ENCODE results near the gene TPST2. TPM values are rescaled to one million over a fixed set of nuclear protein-coding genes. Genes with fewer than 3 reads are reported as not detected.
A peak's percentile ranks its signal among the peaks of the same experiment; 100 is the strongest.

The TPST2 gene
- total and polyA plus RNA-seq, 2 experiments from 2014 or later = 35.1 to 58.3 TPM

- Histone ChIP-seq H3K36me3 (ENCODE audit: low read depth) (no peaks in the 10 kb centered on the region), H4K20me1 (ENCODE audit: insufficient read depth) (no peaks in the 10 kb centered on the region), H3K9me3 (ENCODE audit: low read depth) (no peaks in the 10 kb centered on the region), H3F3A (ENCODE audit: insufficient read depth) (peaks cover 16% of the 10 kb centered on the region), H3K4me3 (peak overlapping the region; percentile 46; the same call in 1 of the 2 replicates), H3K9ac (peak overlapping the region; percentile 68), H3K4me2 (ENCODE audit: unreplicated experiment) (peak overlapping the region; percentile 51), H3K9me2 (ENCODE audit: insufficient read depth) (no peaks in the 10 kb centered on the region), H3K27me3 (replicated peaks; ENCODE audit: insufficient read depth) (no peaks in the 10 kb centered on the region), H3K79me2 (ENCODE audit: insufficient read depth) (peaks cover 57% of the 10 kb centered on the region), H2AFZ (no peak overlapping the region), H3K4me1 (ENCODE audit: insufficient read depth) (peaks cover 40% of the 10 kb centered on the region), H3K27ac (peak overlapping the region; percentile 89)
- 51 to 54% methylated on average over 7 of the region's 7 CpGs for WGBS, 2 experiments (ENCODE audit: low coverage in 1 of 2, low lambda C conversion rate in 2 of 2, missing lambda C conversion rate in 2 of 2)
- in situ Hi-C loops (cut with MboI) = no loop called here
- no peak for TF ChIP-seq EZH2 (IDR thresholded peaks at IDR 0.05; ENCODE audit: insufficient read depth, poor library complexity, severe bottlenecking)
- TF ChIP-seq EZH2phosphoT487 (IDR thresholded peaks at IDR 0.05; ENCODE audit: insufficient read depth, low read depth) = no peak
- DNase-seq = peak; percentile 91
Measured at GRCh38 chr22:26553056-26553752, 36.7 kb downstream of the TPST2 start.

DNA sequence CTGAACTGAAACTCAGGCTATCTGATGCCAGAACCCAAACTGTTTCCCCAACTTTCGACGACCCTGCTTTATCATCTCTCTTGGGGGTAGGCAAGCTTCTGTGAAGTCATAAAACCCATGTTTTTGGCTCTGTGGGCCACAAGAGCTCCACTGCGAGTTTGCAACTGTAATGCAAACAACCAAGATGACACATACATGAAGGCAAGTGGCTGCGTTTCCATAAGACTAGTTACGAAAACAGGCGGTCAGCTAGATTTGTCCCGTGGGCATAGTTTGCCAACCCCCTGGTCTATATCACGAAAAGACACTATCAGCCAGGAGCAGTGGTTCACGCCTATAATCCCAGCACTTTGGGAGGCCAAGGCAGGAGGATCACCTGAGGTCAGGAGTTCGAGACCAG is 37.5 kb downstream of the TPST2 start:
- peak; percentile 12 for DNase-seq
- Histone ChIP-seq H3K9me2 (ENCODE audit: insufficient read depth) (no peaks in the 10 kb centered on the region), H3K9ac (peak overlapping the region; percentile 68), H4K20me1 (ENCODE audit: insufficient read depth) (no peaks in the 10 kb centered on the region), H3K4me2 (ENCODE audit: unreplicated experiment) (no peak overlapping the region), H3K36me3 (ENCODE audit: low read depth) (no peaks in the 10 kb centered on the region), H3K4me3 (no peak overlapping the region), H3F3A (ENCODE audit: insufficient read depth) (peaks cover 16% of the 10 kb centered on the region), H2AFZ (no peak overlapping the region), H3K27ac (peak overlapping the region; percentile 89), H3K9me3 (ENCODE audit: low read depth) (no peaks in the 10 kb centered on the region), H3K27me3 (replicated peaks; ENCODE audit: insufficient read depth) (no peaks in the 10 kb centered on the region), H3K4me1 (ENCODE audit: insufficient read depth) (peaks cover 38% of the 10 kb centered on the region), H3K79me2 (ENCODE audit: insufficient read depth) (peaks cover 55% of the 10 kb centered on the region)
- 83% methylated on average over 10 of the region's 10 CpGs for WGBS, 2 experiments (ENCODE audit: low coverage in 1 of 2, low lambda C conversion rate in 2 of 2, missing lambda C conversion rate in 2 of 2)
- TF ChIP-seq EZH2 (IDR thresholded peaks at IDR 0.05; ENCODE audit: insufficient read depth, poor library complexity, severe bottlenecking) (no peak), EZH2phosphoT487 (IDR thresholded peaks at IDR 0.05; ENCODE audit: insufficient read depth, low read depth) (no peak)
- in situ Hi-C loops (cut with MboI) = no loop called here

DNA sequence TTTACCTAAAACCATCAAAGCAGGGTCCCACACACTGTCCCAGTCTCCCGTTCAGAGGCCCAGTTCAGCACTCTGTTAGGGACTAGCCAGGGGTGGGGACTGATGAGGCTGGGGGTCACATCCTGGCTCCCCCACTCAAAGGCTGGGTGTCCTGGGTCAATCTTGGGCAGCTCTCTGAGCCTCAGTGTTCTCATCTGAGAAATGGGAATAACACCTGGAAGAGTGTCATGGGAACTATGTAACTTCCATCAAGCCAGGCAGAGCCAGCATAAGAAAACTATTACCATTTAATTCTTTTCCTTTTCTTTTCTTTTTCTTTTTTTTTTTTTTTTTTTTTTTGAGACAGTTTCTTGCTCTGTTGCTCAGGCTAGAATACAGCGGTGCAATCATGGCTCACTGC is 38.4 kb downstream of the TPST2 start:
- H3K4me2 ChIP-seq (ENCODE audit: unreplicated experiment) = peak overlapping the region; percentile 31
- in situ Hi-C loops (cut with MboI) = no loop called here
- no peaks in the 10 kb centered on the region for H4K20me1 ChIP-seq (ENCODE audit: insufficient read depth)
- H3K9ac ChIP-seq = peak overlapping the region; percentile 59
- H3K27ac ChIP-seq = peak overlapping the region; percentile 89
- no peaks in the 10 kb centered on the region for H3K9me3 ChIP-seq (ENCODE audit: low read depth)
- 97 to 100% methylated on average over 2 of the region's 2 CpGs for WGBS, 2 experiments (ENCODE audit: low coverage in 1 of 2, low lambda C conversion rate in 2 of 2, missing lambda C conversion rate in 2 of 2)
- H3K4me1 ChIP-seq (ENCODE audit: insufficient read depth) = peaks cover 38% of the 10 kb centered on the region
- H3K4me3 ChIP-seq = no peak overlapping the region
- H3K79me2 ChIP-seq (ENCODE audit: insufficient read depth) = peaks cover 49% of the 10 kb centered on the region
- H3K9me2 ChIP-seq (ENCODE audit: insufficient read depth) = no peaks in the 10 kb centered on the region
- H3F3A ChIP-seq (ENCODE audit: insufficient read depth) = peaks cover 16% of the 10 kb centered on the region
- no peak overlapping the region for H2AFZ ChIP-seq
- H3K36me3 ChIP-seq (ENCODE audit: low read depth) = no peaks in the 10 kb centered on the region
- H3K27me3 ChIP-seq (replicated peaks; ENCODE audit: insufficient read depth) = no peaks in the 10 kb centered on the region
- no peak for DNase-seq
- no peak for TF ChIP-seq EZH2 (IDR thresholded peaks at IDR 0.05; ENCODE audit: insufficient read depth, poor library complexity, severe bottlenecking)
- no peak for TF ChIP-seq EZH2phosphoT487 (IDR thresholded peaks at IDR 0.05; ENCODE audit: insufficient read depth, low read depth)

- H3F3A ChIP-seq (ENCODE audit: insufficient read depth) = peaks cover 16% of the 10 kb centered on the region
- peaks cover 49% of the 10 kb centered on the region for H3K79me2 ChIP-seq (ENCODE audit: insufficient read depth)
- no peaks in the 10 kb centered on the region for H3K36me3 ChIP-seq (ENCODE audit: low read depth)
- H3K27me3 ChIP-seq (replicated peaks; ENCODE audit: insufficient read depth) = no peaks in the 10 kb centered on the region
- H3K9ac ChIP-seq = peak overlapping the region; percentile 59
- H3K9me3 ChIP-seq (ENCODE audit: low read depth) = no peaks in the 10 kb centered on the region
- peak; percentile 85 for DNase-seq
- H3K4me2 ChIP-seq (ENCODE audit: unreplicated experiment) = peak overlapping the region; percentile 31
- in situ Hi-C loops (cut with MboI) = no loop called here
- no peaks in the 10 kb centered on the region for H3K9me2 ChIP-seq (ENCODE audit: insufficient read depth)
- 0 out of 2 replicates have a peak, but pooled peaks have one; percentile 54 for TF ChIP-seq EZH2phosphoT487 (IDR thresholded peaks at IDR 0.05; ENCODE audit: insufficient read depth, low read depth)
- TF ChIP-seq EZH2 (IDR thresholded peaks at IDR 0.05; ENCODE audit: insufficient read depth, poor library complexity, severe bottlenecking) = no peak
- H2AFZ ChIP-seq = no peak overlapping the region
- peak overlapping the region; percentile 89 for H3K27ac ChIP-seq
- peaks cover 38% of the 10 kb centered on the region for H3K4me1 ChIP-seq (ENCODE audit: insufficient read depth)
- 21 to 25% methylated on average over 8 of the region's 8 CpGs for WGBS, 2 experiments (ENCODE audit: low coverage in 1 of 2, low lambda C conversion rate in 2 of 2, missing lambda C conversion rate in 2 of 2)
- no peaks in the 10 kb centered on the region for H4K20me1 ChIP-seq (ENCODE audit: insufficient read depth)
- no peak overlapping the region for H3K4me3 ChIP-seq
Measured at GRCh38 chr22:26550498-26551033, 39.4 kb downstream of the TPST2 start.

Measured in GM23248 (cell line).